ENCODE data around the gene TACC2.

Gene TACC2

GRCh38 chr10:122184254-122184653 lies 195.3 kb downstream of the TACC2 start:
- no peak for DNase-seq (ENCODE audit: low read depth)
- H3K4me3 ChIP-seq (ENCODE audit: low read depth, low read length) = no peak overlapping the region
- TF ChIP-seq, protein P1, sequence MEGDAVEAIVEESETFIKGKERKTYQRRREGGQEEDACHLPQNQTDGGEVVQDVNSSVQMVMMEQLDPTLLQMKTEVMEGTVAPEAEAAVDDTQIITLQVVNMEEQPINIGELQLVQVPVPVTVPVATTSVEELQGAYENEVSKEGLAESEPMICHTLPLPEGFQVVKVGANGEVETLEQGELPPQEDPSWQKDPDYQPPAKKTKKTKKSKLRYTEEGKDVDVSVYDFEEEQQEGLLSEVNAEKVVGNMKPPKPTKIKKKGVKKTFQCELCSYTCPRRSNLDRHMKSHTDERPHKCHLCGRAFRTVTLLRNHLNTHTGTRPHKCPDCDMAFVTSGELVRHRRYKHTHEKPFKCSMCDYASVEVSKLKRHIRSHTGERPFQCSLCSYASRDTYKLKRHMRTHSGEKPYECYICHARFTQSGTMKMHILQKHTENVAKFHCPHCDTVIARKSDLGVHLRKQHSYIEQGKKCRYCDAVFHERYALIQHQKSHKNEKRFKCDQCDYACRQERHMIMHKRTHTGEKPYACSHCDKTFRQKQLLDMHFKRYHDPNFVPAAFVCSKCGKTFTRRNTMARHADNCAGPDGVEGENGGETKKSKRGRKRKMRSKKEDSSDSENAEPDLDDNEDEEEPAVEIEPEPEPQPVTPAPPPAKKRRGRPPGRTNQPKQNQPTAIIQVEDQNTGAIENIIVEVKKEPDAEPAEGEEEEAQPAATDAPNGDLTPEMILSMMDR (IDR thresholded peaks at IDR 0.05; ENCODE audit: low read depth, low read length, missing control alignments) = no peak

DNA sequence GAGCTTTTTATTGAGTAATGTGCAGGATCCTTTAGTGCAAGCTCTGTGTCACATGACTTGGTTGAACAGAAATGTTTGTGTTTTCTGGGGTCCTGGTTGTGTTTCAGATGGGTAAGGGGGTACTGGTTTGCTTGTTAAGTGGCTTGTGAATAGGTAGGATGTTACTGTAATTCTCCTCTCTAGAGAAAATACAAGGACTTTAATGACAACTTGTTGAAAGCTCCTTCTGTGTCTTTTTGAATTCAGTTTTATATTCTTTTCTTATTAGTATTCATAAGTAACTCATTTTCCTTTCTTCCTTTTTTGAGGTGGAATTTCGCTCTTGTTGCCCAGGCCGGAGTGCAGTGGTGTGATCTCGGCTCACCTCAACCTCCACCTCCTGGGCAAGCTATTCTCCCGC lies 196.7 kb downstream of the TACC2 start:
- TF ChIP-seq, protein P1 (IDR thresholded peaks at IDR 0.05; ENCODE audit: low read depth, low read length, missing control alignments) = no peak
- DNase-seq (ENCODE audit: low read depth) = no peak
- H3K4me3 ChIP-seq (ENCODE audit: low read depth, low read length) = no peak overlapping the region

DNA sequence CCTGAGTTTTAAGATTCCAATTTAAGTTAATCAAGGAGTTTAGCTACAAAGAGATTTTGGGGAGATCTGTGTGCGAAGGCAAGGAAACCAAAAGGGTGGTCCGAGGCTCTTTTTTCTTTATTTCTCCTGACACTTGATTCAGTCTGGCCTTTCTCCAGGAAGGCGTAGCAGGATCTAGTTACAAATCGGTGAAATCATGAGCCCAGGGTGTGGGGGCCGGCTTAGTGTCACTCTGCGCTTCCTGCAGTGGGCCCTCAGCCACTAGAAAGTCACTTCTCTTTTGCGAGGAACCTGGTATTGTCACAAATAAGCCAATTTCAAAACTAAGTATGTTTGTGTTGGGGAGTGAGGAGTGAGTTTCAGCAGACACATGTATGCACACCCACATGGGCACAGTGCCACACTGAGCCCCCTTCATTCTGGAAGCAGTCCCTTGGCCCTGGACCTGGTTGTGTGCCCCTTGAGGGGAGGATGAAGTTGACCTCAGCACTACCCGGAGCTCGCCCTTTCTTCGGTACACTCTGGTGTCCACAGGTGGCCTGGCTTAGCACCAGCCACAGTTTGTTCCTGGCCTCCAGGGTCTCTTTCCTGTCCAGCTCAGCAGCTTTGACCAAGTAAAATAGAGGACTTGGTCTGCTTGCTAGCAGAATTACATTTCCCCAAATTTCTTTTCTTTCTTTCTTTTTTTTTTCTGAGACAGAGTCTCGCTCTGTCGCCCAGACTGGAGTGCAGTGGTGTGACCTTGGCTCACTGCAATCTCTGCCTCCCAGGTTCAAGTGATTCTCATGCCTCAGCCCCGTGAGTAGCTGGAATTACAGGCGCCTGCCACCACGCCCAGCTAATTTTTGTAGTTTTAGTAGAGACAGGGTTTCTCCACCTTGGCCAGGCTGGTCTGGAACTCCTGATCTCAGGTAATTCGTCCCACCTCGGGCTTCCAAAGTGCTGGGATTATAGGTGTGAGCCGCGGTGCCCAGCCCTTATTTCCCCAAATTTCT lies 198.2 kb downstream of the TACC2 start:
- no peak overlapping the region for H3K4me3 ChIP-seq (ENCODE audit: low read depth, low read length)
- DNase-seq (ENCODE audit: low read depth) = no peak
- TF ChIP-seq, protein P1 (IDR thresholded peaks at IDR 0.05; ENCODE audit: low read depth, low read length, missing control alignments) = no peak

DNA sequence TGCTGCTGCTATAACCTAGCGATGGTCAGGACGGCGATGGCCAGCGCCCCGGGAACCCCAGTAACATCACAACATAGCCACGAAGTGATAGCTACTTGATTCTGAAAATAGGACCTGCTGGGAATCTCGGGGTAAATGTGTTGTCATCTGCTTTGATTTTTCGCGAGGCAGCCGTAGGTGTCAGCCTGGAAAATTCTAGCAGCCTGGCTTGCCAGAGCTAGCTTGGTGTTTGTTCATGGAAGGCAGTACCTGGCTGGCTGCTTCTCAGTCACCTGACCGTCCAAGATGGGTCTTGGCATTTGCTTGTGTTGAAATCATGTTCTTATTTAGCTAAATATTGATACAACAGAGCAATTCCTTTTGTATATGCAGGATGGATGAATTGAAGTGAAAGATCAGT lies 199.7 kb downstream of the TACC2 start:
- no peak for DNase-seq (ENCODE audit: low read depth)
- TF ChIP-seq, protein P1 (IDR thresholded peaks at IDR 0.05; ENCODE audit: low read depth, low read length, missing control alignments) = no peak
- no peak overlapping the region for H3K4me3 ChIP-seq (ENCODE audit: low read depth, low read length)

GRCh38 chr10:122189185-122189584 lies 200.2 kb downstream of the TACC2 start:
- H3K4me3 ChIP-seq (ENCODE audit: low read depth, low read length) = no peak overlapping the region
- no peak for DNase-seq (ENCODE audit: low read depth)
- TF ChIP-seq, protein P1 (IDR thresholded peaks at IDR 0.05; ENCODE audit: low read depth, low read length, missing control alignments) = no peak

DNA sequence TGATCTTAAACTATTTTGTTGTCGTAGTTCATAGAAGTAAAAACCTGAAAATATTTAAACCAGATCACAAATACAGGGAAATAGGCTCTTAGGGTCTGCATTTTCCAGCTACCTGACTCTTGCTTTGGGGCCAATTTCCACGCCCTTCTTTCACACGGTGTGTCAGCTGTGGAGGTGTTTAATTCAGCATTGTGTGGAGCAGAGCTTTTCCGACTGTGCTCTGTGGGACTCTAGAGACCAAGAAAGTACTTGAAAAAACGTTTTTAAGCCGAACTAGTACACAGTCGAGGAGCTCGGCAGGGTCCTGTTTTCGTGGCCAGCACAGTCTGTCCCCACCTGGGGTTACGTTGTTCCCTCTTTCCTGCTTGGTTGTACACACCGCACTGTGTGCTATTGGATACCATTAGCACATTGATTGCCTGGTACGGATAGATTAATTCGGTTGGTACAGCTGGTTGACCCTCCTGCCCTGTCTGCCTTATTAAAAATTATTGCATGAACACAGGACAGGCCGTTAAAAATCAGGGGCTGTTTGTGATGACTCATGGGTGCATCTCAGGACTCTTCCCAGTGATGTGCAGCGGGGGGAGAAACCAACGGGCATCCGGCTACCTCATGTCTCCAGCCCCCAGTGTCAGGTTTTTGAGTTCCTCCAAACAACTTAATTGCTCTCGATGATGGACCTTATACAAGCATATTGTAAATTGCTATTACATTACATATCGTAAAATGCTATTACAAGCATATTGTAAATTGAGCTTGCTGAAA lies 201.4 kb downstream of the TACC2 start:
- no peak overlapping the region for H3K4me3 ChIP-seq (ENCODE audit: low read depth, low read length)
- DNase-seq (ENCODE audit: low read depth) = no peak
- TF ChIP-seq, protein P1 (IDR thresholded peaks at IDR 0.05; ENCODE audit: low read depth, low read length, missing control alignments) = no peak

Data from GM12864 (cell line).